Measurements from ENCODE around the gene AATK. TPM values are rescaled to one million over a fixed set of nuclear protein-coding genes. Genes with fewer than 3 reads are reported as not detected.

The AATK gene
- total and polyA plus RNA-seq, 10 donors: 2.5 to 69.5 (median 20.1) TPM

DNA sequence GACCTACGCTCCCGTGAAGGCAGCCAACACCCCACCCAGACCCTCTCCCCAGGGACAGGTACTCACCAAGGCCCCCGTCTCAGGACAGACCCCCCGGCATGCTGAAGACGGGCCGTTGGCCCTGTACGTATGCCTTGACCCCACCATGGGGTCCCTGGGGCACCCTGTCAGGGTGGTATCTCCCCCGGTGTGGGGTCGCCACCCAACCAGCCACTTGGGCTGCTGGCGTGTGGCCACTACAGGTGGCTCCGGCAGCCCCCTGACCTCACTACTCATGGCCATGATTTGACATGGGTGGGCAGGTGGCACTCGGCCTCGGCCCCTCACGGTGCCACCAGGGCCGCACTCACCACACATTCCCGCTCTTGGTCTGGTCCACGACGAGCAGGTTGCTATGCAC lies 41.6 kb downstream of the AATK start:
- TF ChIP-seq POLR2A (IDR thresholded peaks at IDR 0.05): no peak
- TF ChIP-seq, protein P1, sequence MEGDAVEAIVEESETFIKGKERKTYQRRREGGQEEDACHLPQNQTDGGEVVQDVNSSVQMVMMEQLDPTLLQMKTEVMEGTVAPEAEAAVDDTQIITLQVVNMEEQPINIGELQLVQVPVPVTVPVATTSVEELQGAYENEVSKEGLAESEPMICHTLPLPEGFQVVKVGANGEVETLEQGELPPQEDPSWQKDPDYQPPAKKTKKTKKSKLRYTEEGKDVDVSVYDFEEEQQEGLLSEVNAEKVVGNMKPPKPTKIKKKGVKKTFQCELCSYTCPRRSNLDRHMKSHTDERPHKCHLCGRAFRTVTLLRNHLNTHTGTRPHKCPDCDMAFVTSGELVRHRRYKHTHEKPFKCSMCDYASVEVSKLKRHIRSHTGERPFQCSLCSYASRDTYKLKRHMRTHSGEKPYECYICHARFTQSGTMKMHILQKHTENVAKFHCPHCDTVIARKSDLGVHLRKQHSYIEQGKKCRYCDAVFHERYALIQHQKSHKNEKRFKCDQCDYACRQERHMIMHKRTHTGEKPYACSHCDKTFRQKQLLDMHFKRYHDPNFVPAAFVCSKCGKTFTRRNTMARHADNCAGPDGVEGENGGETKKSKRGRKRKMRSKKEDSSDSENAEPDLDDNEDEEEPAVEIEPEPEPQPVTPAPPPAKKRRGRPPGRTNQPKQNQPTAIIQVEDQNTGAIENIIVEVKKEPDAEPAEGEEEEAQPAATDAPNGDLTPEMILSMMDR (IDR thresholded peaks at IDR 0.05 in 8 of 11, conservative IDR thresholded peaks at IDR 0.05 in 3 of 11): no peak
- no peak for TF ChIP-seq POLR2AphosphoS5 (IDR thresholded peaks at IDR 0.05)
- Histone ChIP-seq H3K4me3 (no peak overlapping the region), H3K27me3 (replicated peaks in 1 of 7) (peaks cover 0 to 4% (median 0%) of the 10 kb centered on the region in 7 donors), H3K36me3 (peaks cover 0 to 95% (median 8%) of the 10 kb centered on the region in 6 donors), H3K4me1 (peaks cover 0 to 7% (median 3%) of the 10 kb centered on the region in 6 donors), H3K9me3 (no peaks in the 10 kb centered on the region), H3K27ac (no peak overlapping the region)
- no peak for DNase-seq
- WGBS, 5 donors: 85 to 96% (median 93%) methylated on average over 8 to 18 of the region's 18 CpGs
- intact Hi-C loops (cut with DNase I; ENCODE audit: low total_unique reads): no loop called here

DNA sequence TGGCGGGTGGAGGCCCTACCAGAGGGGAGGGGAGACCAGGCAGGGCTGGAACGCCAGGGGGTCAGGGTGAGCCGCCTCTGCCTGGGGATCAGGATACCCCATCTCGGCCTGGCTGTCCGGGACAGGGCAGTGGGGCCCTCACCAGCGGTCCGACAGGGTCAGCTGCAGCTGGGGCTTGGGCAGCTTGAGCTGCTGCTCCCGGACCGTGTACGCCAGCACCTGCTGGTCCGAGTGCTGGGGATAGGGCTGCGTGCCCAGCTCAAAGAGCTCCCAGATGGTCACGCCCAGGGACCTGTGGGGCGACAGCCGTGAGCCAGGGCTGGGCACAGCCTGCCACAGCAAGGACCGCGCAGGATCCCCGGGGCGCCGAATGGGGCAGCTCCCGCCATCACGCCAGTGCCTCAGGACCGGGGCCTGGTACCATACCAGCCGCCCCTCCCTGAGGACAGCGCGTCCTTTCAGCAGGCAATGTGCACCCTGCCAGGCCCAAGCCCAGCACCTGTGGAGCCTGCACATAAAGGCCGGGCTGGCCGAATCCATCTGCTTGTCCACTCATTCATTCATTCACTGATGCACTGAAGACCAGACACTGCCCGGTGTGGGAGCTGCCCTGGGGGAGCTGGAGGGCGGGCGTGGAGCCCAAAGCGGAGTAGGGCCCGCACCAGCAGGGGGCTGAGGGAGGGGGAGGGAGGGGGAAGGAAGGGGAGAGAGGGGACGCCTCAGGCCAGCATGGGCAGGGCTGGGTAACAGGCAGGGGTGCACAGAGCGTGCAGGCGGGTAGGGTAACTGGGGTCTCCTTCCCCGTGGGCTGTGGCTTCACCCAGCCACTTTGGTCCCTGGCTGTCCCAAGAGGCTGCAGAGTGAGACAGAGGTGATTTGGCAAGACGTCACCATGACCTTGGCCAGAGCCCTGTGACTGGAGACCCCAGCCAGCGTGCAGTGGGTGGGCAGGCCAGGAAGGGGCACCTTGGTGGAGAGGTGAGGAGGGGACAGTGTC lies 42.7 kb downstream of the AATK start:
- intact Hi-C loops (cut with DNase I; ENCODE audit: low total_unique reads): no loop called here
- TF ChIP-seq, protein P1 (IDR thresholded peaks at IDR 0.05 in 8 of 11, conservative IDR thresholded peaks at IDR 0.05 in 3 of 11): no peak
- TF ChIP-seq POLR2AphosphoS5 (IDR thresholded peaks at IDR 0.05) (no peak), POLR2A (IDR thresholded peaks at IDR 0.05) (no peak)

DNA sequence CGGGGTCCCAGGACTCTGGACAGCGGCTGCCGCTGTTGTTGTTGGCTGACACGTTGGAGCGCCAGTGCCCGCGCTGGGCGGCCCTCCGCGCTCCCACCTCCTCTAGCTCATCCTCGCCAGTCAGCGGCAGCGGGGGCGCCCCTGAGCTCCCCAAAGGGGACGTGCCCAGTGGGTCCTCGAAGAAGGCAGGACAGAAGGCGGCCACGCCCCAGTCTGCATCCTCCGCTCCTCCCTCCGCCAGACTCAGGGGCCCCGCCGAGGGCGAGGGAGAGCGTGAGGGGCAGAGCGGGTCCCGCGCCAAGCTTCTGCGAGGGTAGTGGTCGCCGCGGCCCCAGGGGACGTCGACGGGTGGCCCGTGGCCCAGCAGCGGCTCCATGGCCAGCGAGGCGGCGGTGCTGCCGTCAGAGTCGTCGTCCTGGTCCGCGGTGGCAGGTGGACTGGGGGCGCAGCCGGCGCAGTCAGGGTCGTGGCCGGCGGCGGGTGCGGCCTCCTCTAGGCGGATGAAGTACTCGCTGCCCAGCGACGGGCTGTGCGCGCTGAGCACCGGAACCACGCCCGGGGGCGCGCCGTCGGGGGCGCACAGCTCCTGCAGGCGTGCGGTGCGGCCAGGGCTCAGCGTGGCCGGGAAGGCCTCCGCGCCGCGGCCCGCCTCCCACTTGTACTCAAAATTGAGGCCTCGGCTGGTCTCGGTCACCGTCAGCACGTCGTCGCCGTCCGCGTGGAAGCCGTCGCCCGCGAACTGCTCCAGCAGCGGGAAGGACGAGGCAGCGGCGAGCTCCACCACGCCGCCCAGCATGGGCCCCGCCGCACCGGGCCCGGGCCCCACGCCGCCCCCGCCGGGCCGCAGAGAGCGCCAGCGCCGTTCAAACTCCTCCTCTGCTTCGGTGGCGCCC lies 43.9 kb downstream of the AATK start:
- Histone ChIP-seq H3K9me3 (no peaks in the 10 kb centered on the region), H3K4me3 (no peak overlapping the region), H3K36me3 (peaks cover 0 to 92% (median 8%) of the 10 kb centered on the region in 6 donors), H3K4me1 (peaks cover 0 to 30% (median 22%) of the 10 kb centered on the region in 6 donors), H3K27me3 (replicated peaks in 1 of 7) (peaks cover 0 to 4% (median 0%) of the 10 kb centered on the region in 7 donors), H3K27ac (no peak overlapping the region)
- intact Hi-C loops (cut with DNase I; ENCODE audit: low total_unique reads): no loop called here
- no peak for DNase-seq
- 83 to 92% (median 85%) methylated on average over 2 to 109 of the region's 109 CpGs for WGBS, 5 donors
- TF ChIP-seq POLR2AphosphoS5 (IDR thresholded peaks at IDR 0.05): no peak

More for the DNA sequence above, 42.7 kb downstream of the AATK start:
- no peaks in the 10 kb centered on the region for H3K9me3 ChIP-seq
- no peak overlapping the region for H3K27ac ChIP-seq
- peaks cover 0 to 90% (median 8%) of the 10 kb centered on the region in 6 donors for H3K36me3 ChIP-seq
- no peak overlapping the region for H3K4me3 ChIP-seq
- no peak for DNase-seq
- peaks cover 0 to 4% (median 0%) of the 10 kb centered on the region in 7 donors for H3K27me3 ChIP-seq (replicated peaks in 1 of 7)
- 88 to 93% (median 91%) methylated on average over 23 to 39 of the region's 39 CpGs for WGBS, 5 donors
- peaks cover 0 to 17% (median 11%) of the 10 kb centered on the region in 6 donors for H3K4me1 ChIP-seq
